Dedifferentiated amniotic fluid mesenchymal stem cell (primary cell): ENCODE data around the gene AVL9.
"Not testable (repeated sequence)": the region's sequence is repeated elsewhere in the genome, so short reads cannot be mapped to it uniquely, and the experiment has no call there.

Source experiments
- DNase-seq: peaks from one replicate; pipeline ENCODE4 v3.0.0-alpha.2; 2016; ENCODE audit errors: extremely low spot score

AVL9 gene

DNA sequence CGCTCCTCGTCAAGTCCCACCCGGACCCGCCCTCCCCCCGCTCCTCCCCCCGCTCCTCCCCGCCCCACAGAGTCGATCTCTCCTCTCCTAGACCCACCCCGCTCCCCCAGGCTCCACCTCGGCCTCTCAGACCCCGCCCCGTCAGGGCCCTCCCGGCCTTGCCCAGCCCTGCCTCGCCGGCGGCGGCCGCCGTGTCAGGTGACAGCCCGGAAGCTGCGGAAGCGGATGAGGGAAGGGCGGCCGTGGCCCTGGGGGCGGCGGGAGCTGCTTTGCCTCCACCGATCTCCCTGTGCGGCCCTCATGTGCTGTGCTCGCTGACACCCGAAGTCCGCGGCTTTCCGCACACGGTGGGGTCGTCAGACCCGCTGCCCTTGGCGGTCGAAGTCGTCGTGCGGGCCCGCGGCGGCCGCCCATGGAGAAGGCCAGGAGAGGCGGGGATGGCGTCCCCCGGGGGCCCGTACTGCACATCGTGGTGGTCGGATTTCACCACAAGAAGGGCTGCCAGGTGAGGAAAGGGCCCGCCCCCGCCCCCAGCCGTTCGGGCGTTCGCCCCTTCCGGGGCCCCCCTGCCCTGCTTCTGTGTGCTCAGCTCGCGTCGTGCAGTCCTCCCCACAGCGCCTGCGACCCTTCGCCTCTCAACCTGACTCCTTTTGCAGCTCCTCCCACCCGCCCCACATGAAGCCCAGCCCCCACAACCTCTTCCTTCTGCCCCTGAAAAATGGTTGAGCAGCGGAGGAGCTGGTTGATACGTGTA, at the start of gene AVL9:
TSS of gene AVL9 (plus strand) at position 192 of the 754 bp plus-strand sequence. CDS start at position 413, 221 bp downstream.
- DNase-seq: peak; percentile 93

DNA sequence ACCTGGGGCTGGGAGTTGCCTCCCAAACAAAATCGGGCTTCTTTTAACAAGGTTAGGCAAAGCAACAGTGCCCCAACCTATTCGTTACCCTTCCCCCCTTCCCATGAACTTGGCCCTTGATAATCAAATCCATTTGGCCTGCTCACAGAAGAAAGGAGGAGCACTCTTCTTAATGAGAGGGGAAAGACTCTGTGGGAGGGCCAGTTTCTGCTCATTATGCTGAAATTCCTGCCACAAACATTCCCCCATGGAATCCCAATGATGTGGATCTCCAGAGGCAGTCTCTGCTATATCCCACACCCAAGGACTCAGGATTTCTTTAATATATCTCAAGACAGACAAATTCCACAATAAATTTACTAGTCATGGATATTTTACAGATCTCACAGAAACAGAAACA, 48.1 kb upstream of the AVL9 start:
- DNase-seq: no peak

DNA sequence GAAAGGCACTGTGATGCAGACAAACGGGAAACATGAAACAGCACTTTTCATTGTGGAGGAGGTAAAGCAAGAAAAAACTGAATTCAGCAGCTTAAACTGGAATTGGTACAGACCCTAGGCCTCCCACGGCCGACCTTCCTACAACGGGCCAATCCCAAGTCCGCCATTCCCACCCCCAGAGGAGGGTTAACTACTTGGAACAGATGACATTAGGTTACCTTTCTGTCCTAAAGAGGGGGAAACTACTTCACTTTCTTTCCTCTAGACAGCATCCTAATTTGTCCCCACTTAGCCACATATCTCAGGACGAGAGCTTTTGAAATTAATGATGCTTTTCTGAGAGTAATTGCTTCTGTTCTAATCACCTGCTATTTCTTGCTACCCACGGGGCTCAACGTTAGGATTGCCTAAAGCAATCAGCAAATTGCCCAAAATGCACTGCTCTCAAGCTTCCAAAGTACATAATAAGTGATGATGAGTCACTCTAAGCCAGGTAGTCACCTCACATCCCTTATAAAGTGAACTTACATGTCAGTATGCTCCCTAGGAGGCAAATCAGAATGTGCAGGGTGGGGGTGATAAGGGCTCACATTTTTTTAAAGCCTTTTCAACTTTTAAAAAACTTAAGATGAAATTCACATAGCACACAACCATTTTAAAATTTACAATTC, 41.8 kb upstream of the AVL9 start:
- no peak for DNase-seq

DNA sequence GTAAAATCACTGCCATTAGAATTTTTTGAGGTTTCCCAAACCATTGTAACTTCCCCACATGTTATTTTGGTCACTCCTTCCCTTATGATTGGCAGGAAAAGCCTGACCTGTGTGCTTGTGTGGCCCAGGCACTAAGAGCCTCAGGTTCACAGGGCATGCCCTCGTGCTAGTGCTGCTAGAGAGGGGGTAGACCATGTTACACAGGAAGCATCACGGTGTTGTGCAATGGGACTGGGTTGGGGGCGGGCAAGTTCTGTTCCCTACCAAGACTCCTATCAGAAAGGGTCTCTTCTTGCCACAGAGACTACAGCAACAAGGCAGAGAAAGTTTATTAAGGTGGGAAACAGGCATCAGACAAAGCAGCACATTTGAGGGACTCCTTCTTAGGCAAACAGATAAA, 37.3 kb upstream of the AVL9 start:
- no peak for DNase-seq

DNA sequence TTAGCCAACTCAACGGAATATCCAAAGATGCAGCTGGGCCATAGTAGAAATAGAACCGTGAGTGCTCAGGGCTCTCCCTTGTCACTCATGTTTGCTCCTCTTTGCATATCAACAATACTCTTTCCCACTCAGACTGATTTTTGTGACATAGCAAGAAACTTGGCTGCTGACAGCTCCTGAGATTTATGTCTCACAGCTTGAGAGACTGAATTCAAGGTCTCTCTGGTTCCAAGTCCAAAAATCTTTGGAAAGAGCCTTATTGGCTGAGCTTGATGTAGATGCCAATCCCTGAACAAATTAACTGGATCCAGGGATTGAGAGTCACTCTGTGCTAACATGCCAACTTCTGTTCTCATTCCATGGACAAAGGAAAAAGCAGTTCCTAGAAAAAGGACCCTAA, 35.5 kb upstream of the AVL9 start:
- no peak for DNase-seq

DNA sequence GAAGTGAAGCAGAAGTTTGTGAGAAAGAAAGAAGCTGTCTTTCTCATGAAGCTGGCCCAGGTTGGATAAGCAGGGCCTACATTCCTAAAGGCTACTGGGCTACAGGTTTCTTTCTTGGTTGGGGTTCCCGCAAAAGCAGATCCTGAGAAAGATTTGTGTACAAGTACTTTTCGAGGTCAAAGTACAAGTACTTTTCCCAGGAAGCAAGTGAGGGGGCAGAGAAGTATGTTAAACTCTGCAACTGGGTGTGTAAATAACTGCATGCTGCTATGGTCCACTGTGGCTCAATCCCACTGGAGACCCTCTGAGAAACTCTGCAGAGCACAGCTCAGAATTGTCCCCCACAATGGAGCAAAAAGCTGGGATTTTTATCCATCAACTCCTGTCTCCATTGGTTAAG, 33.8 kb upstream of the AVL9 start:
- no peak for DNase-seq

DNA sequence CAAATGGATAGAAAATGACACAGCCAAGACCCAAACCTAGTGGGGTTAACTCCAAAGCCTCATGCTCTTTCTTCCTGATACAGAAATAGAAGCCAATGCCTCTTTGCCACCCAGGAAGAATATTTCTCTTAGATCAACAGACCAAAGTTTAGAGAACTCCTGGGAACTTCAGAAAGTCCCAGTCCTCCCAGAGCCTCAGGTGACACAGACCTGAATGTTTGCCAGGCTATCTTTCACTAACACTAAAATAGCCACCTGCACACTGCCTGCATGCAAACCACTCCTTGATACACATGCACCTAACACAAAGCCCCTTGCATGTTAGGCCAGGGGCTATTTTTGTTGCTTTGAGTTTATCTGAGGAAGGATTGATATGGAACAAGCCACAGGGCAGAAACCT, 32.8 kb upstream of the AVL9 start:
- no peak for DNase-seq

DNA sequence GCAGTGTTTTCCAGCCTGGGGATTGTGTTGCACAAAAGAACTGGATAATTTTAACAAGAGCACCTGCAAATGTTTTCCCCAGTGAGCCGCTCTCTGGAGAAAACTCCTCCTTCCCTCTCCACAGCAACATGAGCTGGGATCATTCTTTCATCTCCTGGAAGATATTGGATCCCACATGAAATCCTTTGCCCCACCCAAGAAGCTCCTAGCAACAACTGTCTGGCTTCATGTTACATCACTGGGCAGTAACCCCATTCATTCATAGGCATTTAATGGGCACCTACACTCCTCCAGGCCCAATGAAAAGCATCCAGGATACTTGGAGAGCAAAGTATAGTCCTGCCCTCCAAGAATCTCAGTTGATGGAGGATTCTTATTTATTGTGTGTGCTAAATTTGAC, 32.3 kb upstream of the AVL9 start:
- DNase-seq: no peak

DNA sequence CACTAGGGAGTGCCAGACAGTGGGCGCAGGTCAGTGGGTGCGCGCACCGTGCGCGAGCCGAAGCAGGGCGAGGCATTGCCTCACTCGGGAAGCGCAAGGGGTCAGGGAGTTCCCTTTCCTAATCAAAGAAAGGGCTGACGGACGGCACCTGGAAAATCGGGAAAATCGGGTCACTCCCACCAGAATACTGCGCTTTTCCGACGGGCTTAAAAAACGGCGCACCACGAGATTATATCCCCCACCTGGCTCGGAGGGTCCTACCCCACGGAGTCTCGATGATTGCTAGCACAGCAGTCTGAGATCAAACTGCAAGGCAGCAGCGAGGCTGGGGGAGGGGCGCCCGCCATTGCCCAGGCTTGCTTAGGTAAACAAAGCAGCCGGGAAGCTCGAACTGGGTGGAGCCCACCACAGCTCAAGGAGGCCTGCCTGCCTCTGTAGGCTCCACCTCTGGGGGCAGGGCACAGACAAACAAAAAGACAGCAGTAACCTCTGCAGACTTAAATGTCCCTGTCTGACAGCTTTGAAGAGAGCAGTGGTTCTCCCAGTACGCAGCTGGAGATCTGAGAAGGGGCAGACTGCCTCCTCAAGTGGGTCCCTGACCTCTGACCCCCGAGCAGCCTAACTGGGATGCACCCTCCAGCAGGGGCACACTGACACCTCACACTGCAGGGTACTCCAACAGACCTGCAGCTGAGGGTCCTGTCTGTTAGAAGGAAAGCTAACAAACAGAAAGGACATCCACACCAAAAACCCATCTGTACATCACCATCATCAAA, 30.5 kb upstream of the AVL9 start:
- DNase-seq: not testable (repeated sequence)

DNA sequence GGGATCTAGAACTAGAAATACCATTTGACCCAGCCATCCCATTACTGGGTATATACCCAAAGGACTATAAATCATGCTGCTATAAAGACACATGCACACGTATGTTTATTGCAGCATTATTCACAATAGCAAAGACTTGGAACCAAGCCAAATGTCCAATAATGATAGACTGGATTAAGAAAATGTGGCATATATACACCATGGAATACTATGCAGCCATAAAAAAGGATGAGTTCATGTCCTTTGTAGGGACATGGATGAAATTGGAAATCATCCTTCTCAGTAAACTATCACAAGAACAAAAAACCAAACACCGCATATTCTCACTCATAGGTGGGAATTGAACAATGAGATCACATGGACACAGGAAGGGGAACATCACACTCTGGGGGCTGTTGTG, 25.3 kb upstream of the AVL9 start:
- DNase-seq: not testable (repeated sequence)

DNA sequence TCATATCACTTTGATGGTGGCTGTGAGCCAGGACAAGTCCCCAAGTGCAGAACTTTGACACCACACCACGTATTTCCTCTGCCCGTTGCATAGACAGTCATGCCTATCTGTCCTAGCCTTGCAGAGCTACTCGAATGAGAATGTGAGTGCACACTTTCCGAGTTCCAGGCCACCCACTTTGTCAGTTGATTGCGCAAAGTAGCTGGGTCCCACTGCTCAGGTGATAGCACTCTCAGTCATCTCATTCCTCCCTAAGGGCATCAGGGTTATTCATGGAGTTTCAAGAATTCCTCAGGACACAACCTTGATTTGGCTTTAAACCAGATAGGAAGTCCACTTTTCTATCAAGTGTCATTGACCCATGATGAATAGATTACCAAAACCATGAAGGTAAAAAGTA, 24.4 kb upstream of the AVL9 start:
- DNase-seq: no peak

DNA sequence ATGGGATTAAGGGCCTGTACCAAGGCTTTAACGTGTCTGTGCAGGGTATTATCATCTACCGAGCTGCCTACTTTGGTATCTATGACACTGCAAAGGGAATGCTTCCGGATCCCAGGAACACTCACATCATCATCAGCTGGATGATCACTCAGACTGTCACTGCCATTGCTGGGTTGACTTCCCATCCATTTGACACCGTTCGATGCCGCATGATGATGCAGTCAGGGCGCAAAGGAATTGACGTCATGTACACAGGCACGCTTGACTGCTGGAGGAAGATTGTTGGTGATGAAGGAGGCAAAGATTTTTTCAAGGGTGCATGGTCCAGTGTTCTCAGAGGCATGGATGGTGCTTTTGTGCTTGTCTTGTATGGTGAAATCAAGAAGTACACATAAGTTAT, 23.3 kb upstream of the AVL9 start:
- DNase-seq: no peak

DNA sequence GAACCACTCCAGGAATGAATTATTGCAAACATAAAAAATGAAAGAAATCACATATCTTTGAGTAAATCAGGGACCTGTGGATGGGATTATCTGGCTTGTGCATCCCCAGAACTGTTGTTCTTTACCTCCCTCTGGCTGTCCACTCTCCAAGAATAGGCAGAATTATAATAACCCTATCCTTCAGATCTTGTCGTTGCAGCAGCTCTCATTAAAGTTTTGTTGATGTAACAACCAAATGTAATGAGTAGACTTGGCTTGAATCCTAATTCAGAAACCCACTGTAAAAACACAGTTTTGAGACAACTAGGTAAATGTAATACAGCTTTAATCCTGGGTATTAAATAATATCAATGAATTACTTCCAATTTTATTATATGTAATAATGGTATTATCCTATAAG, 21.3 kb upstream of the AVL9 start:
- no peak for DNase-seq

DNA sequence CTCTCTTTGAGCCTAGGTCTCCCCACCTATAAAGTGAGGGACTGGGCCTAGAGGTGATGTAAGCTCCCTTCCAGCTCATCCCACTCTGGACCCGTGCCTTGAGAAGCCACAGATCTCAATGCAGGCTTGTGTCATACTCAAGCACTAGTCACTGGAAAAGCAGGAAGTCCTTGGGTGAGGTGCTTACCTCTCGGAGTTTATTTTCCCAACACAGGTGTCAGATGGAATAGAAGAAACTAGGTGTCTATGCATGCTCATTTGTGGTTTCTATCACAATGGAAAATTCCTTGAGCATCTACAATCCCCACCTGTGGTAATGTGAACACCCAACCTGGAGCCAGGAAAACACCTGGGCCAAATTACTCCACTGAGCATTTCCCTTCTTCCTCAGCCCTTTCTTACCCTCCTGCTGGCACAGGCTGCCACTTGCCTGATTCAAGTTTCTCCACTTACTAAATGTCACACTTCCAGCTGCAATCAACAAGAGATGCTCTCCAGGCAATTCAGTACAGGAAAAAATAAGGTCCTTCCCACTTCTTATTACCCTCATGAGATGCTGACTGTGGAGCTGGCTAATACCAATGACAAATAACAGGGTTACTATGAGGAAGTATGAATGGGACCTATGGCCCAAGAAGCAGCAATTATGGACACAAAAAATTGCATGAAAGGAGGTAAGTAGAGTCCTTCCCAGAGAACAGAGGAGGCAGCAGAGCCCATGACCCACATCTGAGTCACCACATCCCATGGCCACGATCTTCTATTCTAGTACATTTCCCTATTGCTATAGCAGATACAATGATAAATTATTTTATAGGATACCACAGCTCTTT, 18.3 kb upstream of the AVL9 start:
- DNase-seq: no peak

DNA sequence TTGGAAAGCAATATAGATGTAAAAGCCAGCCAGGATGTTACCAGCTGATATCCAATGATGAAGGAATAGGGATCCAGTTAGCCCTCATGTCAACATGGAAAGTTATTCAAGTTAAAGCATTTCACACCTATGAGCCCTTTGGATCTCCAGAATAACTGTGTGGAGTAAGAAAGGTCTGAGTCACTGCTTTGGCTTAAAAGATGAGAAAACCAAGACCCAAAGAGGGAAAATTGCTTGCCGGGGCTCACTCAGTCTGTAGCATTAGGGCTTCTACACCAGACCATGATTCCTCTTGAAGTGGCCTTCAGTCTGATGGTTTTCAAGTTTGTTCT, 17.7 kb upstream of the AVL9 start:
- no peak for DNase-seq

DNA sequence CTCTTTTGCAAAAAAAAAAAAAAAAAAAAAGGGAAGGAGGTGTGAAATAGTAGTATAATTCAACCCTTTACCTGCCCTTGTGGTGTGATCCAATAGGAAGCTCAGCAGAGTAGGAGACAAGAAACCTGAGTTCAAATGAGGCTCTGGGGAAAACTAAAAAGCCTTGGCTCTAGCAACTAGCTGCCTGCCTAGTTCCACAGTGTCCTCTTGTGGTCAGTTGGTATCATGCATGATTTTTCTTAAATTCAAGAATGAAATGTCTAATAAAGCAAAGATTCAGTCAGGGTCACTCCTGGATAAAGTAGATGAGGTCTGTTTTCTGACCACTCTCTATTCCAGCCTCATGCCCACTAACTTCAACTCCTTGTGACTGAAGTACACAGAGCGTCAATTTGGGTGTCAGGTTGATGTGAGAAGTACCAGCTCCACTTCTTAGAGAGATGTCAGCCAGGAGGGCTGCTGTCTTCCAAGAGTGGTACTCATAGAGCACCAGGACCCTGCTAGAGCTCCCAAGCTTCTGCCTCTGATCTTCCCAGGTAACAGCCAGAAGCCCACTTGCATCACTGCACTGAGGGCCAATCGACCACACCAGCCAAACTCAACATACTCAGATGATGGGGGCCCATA, 15.6 kb upstream of the AVL9 start:
- DNase-seq: peak; percentile 78

DNA sequence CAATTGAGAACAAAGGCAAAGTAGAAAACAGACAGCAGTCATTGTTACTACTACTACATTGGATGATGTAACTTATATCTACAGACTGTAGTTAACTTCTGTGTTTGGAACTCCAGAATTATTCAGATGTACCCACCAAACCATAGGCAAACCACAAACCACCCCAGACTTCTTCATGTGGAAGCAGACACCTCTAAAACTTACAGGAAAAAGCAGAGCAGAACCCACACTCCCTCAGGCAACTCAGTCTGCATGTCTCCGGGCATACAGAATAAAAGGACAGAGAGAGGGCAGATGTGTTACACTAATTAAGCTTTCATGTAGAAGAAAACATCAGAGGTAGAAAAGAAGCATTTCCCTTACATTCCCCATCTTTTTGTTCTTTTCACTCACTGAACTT, 14.1 kb upstream of the AVL9 start:
- no peak for DNase-seq

DNA sequence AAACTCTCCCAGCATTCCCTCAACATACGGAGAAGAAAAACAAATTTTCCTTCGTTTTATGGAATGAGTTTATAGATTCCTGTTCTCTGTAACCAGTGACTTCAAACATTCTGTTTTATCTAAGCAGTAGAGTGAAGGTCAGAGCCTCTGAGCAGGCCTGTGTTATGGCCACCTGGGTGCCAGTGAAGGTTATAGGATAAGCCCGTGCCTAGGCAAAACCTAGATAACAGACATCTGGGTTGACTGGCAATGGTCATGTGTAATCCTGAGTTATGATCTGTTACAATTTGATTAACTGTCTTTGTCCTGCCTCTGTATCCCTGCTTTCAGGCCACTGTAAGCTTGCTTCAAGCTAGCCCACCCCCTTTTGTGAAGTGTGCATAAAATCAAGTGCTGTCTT, 13.4 kb upstream of the AVL9 start:
- DNase-seq: no peak

DNA sequence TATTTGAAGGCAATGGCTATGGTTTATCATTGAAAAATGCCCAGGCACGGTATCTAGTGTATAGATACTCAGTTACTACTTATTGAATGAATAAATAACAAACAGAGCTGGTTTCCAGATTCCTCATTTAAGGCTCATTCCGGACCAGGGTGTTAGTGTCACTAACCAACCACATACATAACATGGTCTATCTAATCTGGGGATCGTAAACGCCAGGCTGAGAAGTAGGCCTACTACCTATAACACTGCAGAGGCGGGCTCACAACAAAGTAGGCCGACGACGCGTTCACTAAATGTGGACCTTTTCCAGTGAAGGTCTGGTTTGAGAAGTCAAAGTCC, 5.5 kb upstream of the AVL9 start:
- no peak for DNase-seq

DNA sequence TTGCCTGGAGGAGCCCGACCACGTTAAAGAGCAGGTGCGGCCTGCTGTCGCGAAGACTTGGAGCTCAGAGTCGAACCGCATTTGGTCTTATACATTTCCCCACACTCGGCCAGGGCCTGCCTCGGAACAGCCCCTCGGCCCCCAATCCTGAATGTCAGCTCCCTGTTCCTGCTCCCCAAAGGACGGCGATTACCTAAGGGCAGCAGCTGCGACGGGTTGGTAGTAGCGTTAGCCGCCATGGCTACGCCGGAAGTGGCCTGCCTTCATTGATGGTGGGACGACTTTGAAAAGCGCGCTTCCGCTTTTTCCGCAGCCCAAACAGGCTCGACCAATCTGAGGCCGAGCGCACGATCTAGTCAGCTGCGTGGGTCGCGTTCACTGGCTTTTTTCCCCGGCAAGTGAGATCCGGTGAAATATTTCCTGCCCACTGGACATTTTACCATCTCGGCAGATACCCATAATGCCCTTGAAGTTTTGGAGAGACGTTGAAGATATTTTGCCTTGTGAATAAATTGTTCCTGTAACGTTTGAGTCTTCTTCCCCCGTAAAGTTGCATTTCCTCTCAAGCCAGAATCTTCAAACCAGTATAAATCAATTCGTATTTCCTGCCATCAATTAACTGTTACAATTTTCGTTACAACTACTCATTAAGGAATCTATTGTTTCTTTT, 5.0 kb upstream of the AVL9 start, which contains the start of gene LSM5:
TSS of gene LSM5 (minus strand) at position 254 of the 670 bp plus-strand sequence. CDS start at position 239, 15 bp downstream.
- DNase-seq: peak; percentile 95

DNA sequence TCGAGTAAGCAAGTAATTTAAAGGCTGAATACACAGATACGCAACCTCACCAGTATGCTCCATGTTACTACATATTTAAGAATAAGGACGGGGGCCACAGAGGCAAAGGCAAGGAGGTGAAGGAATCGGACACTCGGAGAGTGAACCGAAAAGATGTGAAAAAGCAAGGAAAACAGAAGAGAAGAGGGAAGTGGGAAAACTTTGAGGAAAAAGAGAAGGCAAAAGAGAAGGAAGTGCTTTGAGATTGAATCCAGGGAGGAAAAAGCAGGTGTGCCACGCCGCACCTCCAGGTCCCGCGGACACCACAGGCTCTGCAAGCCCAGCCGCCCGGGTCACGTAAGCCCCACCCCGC, 367 bp upstream of the AVL9 start:
- DNase-seq: no peak
